Uterus (tissue), 4 donors: ENCODE results near the gene ASNSD1. TPM values are rescaled to one million over a fixed set of nuclear protein-coding genes. Genes with fewer than 3 reads are reported as not detected.
A peak's percentile ranks its signal among the peaks of the same experiment; 100 is the strongest.

Experiments
- DNase-seq, 2 donors: peaks; one replicate each; pipeline ENCODE4 v3.0.0-alpha.2; 2019 to 2020
- H3K27ac ChIP-seq, 2 donors: fragments of 200-600 bp; sonication (generic); 1 replicate in 1 of 2; 2 replicates in 1 of 2; pipeline ENCODE4 v1.5.1; 2016 to 2018
- H3K27me3 ChIP-seq, 2 donors: fragments of 200-600 bp; sonication (generic); one replicate each; pipeline ENCODE4 v1.5.1; 2018 to 2019; ENCODE audit warnings: control low read depth in 1 of 2
- H3K36me3 ChIP-seq, 2 donors: fragments of 200-600 bp; sonication (generic); one replicate each; pipeline ENCODE4 v1.5.1; 2019; ENCODE audit warnings: control low read depth in 1 of 2
- H3K4me1 ChIP-seq, 2 donors: fragments of 200-600 bp; sonication (generic); one replicate each; pipeline ENCODE4 v1.5.1; 2018 to 2019; ENCODE audit warnings: control low read depth in 1 of 2
- H3K4me3 ChIP-seq, 2 donors: fragments of 200-600 bp; sonication (generic); 1 replicate in 1 of 2; 2 replicates in 1 of 2; pipeline ENCODE4 v1.5.1; 2018 to 2019; ENCODE audit warnings: mild to moderate bottlenecking in 1 of 2
- H3K9me3 ChIP-seq, 2 donors: fragments of 200-600 bp; sonication (generic); one replicate each; pipeline ENCODE4 v1.5.1; 2019; ENCODE audit warnings: control low read depth in 1 of 2
- CTCF ChIP-seq, 4 experiments: fragments of 200-600 bp in 2 of 4; fragments of 450-650 bp in 2 of 4; sonication (generic) in 2 of 4; IDR thresholded peaks; one replicate each; pipeline ENCODE4 v1.5.1; 2016 to 2019; ENCODE audit warnings: antibody characterized with exemption in 4 of 4, mild to moderate bottlenecking in 2 of 4, moderate library complexity in 1 of 4
- POLR2A ChIP-seq, 2 donors: fragments of 450-650 bp; IDR thresholded peaks; one replicate each; pipeline ENCODE4 v1.6.1; 2016; ENCODE audit warnings: antibody characterized with exemption in 2 of 2, mild to moderate bottlenecking in 1 of 2, moderate library complexity in 1 of 2
- intact Hi-C: fragments of 100-400 bp; cut with DNase I; formaldehyde crosslinking; loops from one replicate; pipeline ENCODE4 v1.15.1; 2023; ENCODE audit warnings: low total_unique reads
- total RNA-seq, 4 donors: library from RNA; depleted of rRNA in 3 of 4; stranded (reverse); fragments of >200 nt in 3 of 4; gene quantifications; one replicate each; pipeline versions ENCODE4 v1.1.0 to v1.2.4, GENCODE V29; 2014 to 2023
- donor health status: DM: yes; HTN: yes; CAD: no.

The ASNSD1 gene
- total RNA-seq = 10 to 100 TPM; 46.2 to 94.4 (median 56.6) TPM

GRCh38 chr2:189661148-189661956 is at the start of gene ASNSD1:
Gene ASNSD1, plus strand, starts transcription at chr2:189661459. Its CDS starts 4,674 bp downstream, at chr2:189666133.
- Histone ChIP-seq H3K9me3 (no peaks in the 10 kb centered on the region), H3K27me3 (no peaks in the 10 kb centered on the region), H3K4me1 (peaks cover 0 to 11% of the 10 kb centered on the region in 2 donors), H3K4me3 (peak within 1 kb of the TSS; percentile 72 to 74), H3K27ac (peak within 1 kb of the TSS; percentile 86 to 92), H3K36me3 (no peaks in the 10 kb centered on the region)
- intact Hi-C loops = no loop called here
- TF ChIP-seq POLR2A (IDR thresholded peaks at IDR 0.05) = peak; percentile 89 to 95
- TF ChIP-seq CTCF (IDR thresholded peaks at IDR 0.05) = peak; percentile 95 to 100 (median 100)
- peak; percentile 99 for DNase-seq

DNA sequence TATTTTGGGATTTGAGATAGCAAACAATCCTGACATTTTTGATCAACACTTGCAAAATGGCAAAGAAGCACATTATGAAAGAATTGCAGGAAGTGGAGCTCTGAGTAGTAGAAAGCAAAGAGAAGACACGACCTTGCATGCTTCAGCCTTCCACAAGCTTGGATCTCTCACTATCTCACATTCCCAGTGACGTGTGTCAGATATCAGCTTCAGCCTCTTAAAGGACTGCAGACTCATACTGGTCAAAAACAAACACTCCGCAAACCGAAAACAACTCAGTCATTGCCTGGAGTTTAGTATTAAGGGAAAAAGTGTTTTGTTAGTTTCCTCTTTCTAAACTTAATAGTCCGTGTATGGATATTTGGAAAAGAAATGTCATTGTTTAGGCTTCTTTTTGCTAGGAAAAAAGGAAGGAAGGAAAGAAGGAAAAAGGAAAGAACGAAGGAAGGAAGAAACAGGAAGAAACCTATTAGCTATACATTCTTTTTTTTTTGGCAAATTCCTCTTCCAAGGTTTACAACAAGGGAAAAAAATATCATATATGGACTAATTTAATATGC is 48.1 kb upstream of the ASNSD1 start:
- Histone ChIP-seq H3K36me3 (no peaks in the 10 kb centered on the region), H3K4me1 (peaks cover 0 to 5% of the 10 kb centered on the region in 2 donors), H3K4me3 (peak overlapping the region; percentile 3 to 28), H3K27ac (peak overlapping the region; percentile 75 to 79), H3K27me3 (no peaks in the 10 kb centered on the region), H3K9me3 (no peaks in the 10 kb centered on the region)
- DNase-seq = peak in 1 of 2 donors; percentile 37
- TF ChIP-seq CTCF (IDR thresholded peaks at IDR 0.05) = no peak
- no peak for TF ChIP-seq POLR2A (IDR thresholded peaks at IDR 0.05)
- intact Hi-C loops = no loop called here

DNA sequence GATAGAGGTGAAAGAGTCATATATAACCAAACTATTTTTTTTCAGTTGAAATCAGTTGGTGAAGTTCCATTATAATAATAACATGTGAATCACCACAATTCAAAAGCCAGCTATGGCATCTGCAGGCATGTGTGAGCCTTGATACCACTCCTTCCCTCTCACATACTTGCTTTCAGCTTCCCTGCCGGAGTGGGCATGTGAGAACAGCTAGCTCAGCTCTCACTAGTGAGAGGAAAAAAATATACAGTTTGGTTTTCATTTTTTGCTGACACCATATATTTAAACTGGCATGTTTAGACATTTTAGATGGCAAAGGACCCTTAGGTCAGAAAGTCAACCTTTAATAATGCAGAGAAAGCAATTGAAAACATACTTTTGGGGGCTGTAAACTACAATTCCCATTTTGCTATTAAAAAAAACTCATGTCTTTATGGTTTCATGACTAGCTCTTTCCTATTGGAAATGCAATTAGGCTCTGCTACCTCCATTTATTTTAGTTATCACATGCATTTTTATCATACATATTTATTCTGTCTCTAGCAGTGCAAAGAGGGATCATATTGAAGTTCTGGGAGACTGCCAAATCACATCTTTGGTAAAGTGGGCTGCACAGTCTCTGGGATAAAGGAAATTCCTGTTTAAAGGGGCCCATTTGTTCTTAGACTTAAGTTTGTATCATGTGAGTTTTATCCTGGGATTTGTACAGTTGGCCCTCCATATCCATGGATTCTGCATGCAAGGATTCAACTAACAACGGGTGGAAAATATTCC is 47.4 kb upstream of the ASNSD1 start:
- Histone ChIP-seq H3K9me3 (no peaks in the 10 kb centered on the region), H3K4me1 (peaks cover 0 to 5% of the 10 kb centered on the region in 2 donors), H3K27me3 (no peaks in the 10 kb centered on the region), H3K36me3 (no peaks in the 10 kb centered on the region), H3K27ac (peak overlapping the region; percentile 75 to 79), H3K4me3 (peak overlapping the region in 1 of 2 donors; percentile 28)
- TF ChIP-seq POLR2A (IDR thresholded peaks at IDR 0.05) = no peak
- TF ChIP-seq CTCF (IDR thresholded peaks at IDR 0.05) = no peak
- intact Hi-C loops = no loop called here
- DNase-seq = no peak

DNA sequence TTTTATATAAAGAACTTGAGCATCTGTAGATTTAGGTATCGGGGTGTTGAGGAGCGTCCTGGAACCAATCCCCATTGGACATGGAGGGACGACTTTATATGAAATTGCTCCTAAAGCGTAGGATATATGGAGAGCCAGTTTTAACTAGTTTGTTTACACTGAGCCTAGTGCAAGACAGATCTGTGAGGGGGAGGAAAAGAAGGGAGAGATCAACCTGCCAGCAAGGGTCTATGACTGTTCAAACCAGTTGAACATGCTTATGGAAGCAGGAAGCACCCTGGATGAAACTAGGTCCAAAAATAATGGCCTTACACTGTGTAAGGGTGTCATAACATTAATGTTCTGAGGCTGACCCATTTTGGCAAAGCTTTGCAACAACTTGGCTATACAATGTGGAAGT is 46.7 kb upstream of the ASNSD1 start:
- DNase-seq = no peak
- no peak overlapping the region for H3K27ac ChIP-seq
- TF ChIP-seq CTCF (IDR thresholded peaks at IDR 0.05) = no peak
- no peak for TF ChIP-seq POLR2A (IDR thresholded peaks at IDR 0.05)
- H3K4me1 ChIP-seq = peaks cover 0 to 4% of the 10 kb centered on the region in 2 donors
- no peak overlapping the region for H3K4me3 ChIP-seq
- intact Hi-C loops = no loop called here
- H3K9me3 ChIP-seq = no peaks in the 10 kb centered on the region
- no peaks in the 10 kb centered on the region for H3K36me3 ChIP-seq
- no peaks in the 10 kb centered on the region for H3K27me3 ChIP-seq
